ENCODE measurements around the gene RCC1.

GRCh38 chr1:28564310-28564709, 58.5 kb downstream of the RCC1 start:
- no peak for TF ChIP-seq EZH2 (IDR thresholded peaks at IDR 0.05; ENCODE audit: borderline replicate concordance, low read depth, low read length, severe bottlenecking)
- TF ChIP-seq CTCF (IDR thresholded peaks at IDR 0.05; ENCODE audit: borderline replicate concordance, extremely low read depth, low read length, poor library complexity, severe bottlenecking) = no peak
